ENCODE measurements around the gene TMEM62. TPM values are rescaled to one million over a fixed set of nuclear protein-coding genes. Genes with fewer than 3 reads are reported as not detected.
A peak's percentile ranks its signal among the peaks of the same experiment; 100 is the strongest.

The TMEM62 gene
- total and polyA plus RNA-seq, 9 of the 15 experiments (the other 6 are each of a cell fraction or from before 2014, with no cell fraction given) = 4.4 to 16.6 (median 11.1) TPM

DNA sequence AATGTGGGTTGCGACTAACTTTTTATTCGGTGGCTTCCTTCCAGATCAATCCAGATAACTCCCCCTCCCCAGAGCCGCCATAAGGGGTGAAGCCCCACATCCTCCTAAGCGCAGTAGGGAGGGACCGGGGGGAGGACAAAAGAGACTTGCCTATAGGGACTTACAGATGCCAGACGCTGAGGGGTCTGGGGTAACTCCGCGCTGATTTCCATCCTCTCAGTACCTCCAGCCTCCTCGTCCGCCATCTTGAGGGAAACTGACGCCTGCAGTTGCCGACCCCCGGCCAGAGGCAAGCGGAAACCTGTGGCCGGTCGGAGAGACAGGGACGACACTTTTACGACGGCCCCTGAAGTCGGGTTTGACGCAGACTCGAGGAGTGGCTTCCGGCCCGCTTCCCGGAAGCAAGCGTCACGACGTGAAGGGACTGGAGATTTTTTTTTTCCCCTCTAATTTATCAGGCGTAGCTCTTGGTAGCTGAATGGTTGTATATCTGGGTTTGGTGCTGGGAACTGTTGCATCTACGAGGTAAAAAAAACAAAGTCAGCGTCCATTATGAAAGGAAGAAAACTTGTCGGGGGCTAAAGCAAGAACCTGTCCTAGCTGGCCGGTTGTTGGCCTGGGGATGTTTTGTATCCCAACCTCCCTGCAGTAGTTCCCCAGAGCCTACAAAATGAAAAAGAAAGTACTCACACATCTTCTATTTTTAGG is 27.5 kb upstream of the TMEM62 start, which contains the start of gene UBR1 (continued):
- TF ChIP-seq, protein P1, sequence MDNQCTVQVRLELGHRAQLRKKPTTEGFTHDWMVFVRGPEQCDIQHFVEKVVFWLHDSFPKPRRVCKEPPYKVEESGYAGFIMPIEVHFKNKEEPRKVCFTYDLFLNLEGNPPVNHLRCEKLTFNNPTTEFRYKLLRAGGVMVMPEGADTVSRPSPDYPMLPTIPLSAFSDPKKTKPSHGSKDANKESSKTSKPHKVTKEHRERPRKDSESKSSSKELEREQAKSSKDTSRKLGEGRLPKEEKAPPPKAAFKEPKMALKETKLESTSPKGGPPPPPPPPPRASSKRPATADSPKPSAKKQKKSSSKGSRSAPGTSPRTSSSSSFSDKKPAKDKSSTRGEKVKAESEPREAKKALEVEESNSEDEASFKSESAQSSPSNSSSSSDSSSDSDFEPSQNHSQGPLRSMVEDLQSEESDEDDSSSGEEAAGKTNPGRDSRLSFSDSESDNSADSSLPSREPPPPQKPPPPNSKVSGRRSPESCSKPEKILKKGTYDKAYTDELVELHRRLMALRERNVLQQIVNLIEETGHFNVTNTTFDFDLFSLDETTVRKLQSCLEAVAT (IDR thresholded peaks at IDR 0.05) = no peak
- TF ChIP-seq ARID2 (IDR thresholded peaks at IDR 0.05) = no peak
- TF ChIP-seq NONO (IDR thresholded peaks at IDR 0.05; ENCODE audit: low read depth in 2 of 2, low read length in 1 of 2) = no peak
- peak; percentile 98 to 99 for TF ChIP-seq ETV6 (IDR thresholded peaks at IDR 0.05; ENCODE audit: borderline replicate concordance in 1 of 2, low read depth in 2 of 2, low read length in 1 of 2)
- no peak for TF ChIP-seq ETV6 (CRISPR knock-in tag; IDR thresholded peaks at IDR 0.05; ENCODE audit: borderline replicate concordance)
- TF ChIP-seq, protein P2, sequence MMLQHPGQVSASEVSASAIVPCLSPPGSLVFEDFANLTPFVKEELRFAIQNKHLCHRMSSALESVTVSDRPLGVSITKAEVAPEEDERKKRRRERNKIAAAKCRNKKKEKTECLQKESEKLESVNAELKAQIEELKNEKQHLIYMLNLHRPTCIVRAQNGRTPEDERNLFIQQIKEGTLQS (IDR thresholded peaks at IDR 0.05) = no peak
- TF ChIP-seq, protein P2 (CRISPR knock-in tag; conservative IDR thresholded peaks at IDR 0.05) = no peak; the same call in 1 of the 2 replicates
- peak; percentile 54 for TF ChIP-seq HCFC1 (IDR thresholded peaks at IDR 0.05; ENCODE audit: low read depth, low read length)
- 0 out of 4 replicates have a peak, but pooled peaks of 1 of the 2 experiments have one; percentile 20 for TF ChIP-seq TBL1XR1 (IDR thresholded peaks at IDR 0.05; ENCODE audit: low read length in 2 of 2)
- no peak for TF ChIP-seq HES1 (IDR thresholded peaks at IDR 0.05; ENCODE audit: low read depth)
- TF ChIP-seq ZBTB1 (CRISPR knock-in tag; IDR thresholded peaks at IDR 0.05; ENCODE audit: borderline replicate concordance, low read depth) = no peak
- TF ChIP-seq KLF6 (CRISPR knock-in tag; IDR thresholded peaks at IDR 0.05; ENCODE audit: borderline replicate concordance) = no peak
- TF ChIP-seq, protein P3, sequence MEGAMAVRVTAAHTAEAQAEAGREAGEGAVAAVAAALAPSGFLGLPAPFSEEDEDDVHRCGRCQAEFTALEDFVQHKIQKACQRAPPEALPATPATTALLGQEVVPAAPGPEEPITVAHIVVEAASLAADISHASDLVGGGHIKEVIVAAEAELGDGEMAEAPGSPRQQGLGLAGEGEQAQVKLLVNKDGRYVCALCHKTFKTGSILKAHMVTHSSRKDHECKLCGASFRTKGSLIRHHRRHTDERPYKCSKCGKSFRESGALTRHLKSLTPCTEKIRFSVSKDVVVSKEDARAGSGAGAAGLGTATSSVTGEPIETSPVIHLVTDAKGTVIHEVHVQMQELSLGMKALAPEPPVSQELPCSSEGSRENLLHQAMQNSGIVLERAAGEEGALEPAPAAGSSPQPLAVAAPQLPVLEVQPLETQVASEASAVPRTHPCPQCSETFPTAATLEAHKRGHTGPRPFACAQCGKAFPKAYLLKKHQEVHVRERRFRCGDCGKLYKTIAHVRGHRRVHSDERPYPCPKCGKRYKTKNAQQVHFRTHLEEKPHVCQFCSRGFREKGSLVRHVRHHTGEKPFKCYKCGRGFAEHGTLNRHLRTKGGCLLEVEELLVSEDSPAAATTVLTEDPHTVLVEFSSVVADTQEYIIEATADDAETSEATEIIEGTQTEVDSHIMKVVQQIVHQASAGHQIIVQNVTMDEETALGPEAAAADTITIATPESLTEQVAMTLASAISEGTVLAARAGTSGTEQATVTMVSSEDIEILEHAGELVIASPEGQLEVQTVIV (CRISPR knock-in tag; IDR thresholded peaks at IDR 0.05; ENCODE audit: borderline replicate concordance) = peak; percentile 92
- TF ChIP-seq PRDM10 (IDR thresholded peaks at IDR 0.05; ENCODE audit: partially characterized antibody) = no peak
- no peak for TF ChIP-seq SRF (CRISPR knock-in tag; IDR thresholded peaks at IDR 0.05)
- TF ChIP-seq RBM15 (IDR thresholded peaks at IDR 0.05; ENCODE audit: insufficient read depth, low read length) = no peak
- no peak for TF ChIP-seq NR1H2 (CRISPR knock-in tag; IDR thresholded peaks at IDR 0.05)

Measured in K562 (cell line).